GM21529 (cell line): ENCODE results near the gene SH2D1B.
"Not testable (repeated sequence)": the region's sequence is repeated elsewhere in the genome, so short reads cannot be mapped to it uniquely, and the experiment has no call there.

Experiments used
- ATAC-seq: cut with Tn5 transposase; IDR thresholded peaks from one replicate; pipeline ENCODE4 v1.9.1; 2021; ENCODE audit not compliant: unreplicated experiment

The SH2D1B gene

GRCh38 chr1:162412002-162412401, at the start of gene SH2D1B:
Gene SH2D1B, minus strand, starts transcription at chr1:162412136. Its CDS starts 120 bp downstream, at chr1:162412016.
- no peak for ATAC-seq

GRCh38 chr1:162458236-162458635, 46.3 kb upstream of the SH2D1B start:
- ATAC-seq = no peak

- ATAC-seq = no peak
Observed at GRCh38 chr1:162456323-162456722, 44.4 kb upstream of the SH2D1B start.

GRCh38 chr1:162454361-162454760, 42.4 kb upstream of the SH2D1B start:
- not testable (repeated sequence) for ATAC-seq

- ATAC-seq = no peak
Observed at GRCh38 chr1:162446946-162447345, 35.0 kb upstream of the SH2D1B start.

- no peak for ATAC-seq
Observed at GRCh38 chr1:162444903-162445302, 33.0 kb upstream of the SH2D1B start.

GRCh38 chr1:162432977-162433713, 21.2 kb upstream of the SH2D1B start:
- ATAC-seq = not testable (repeated sequence)

- no peak for ATAC-seq
Observed at GRCh38 chr1:162430583-162430982, 18.6 kb upstream of the SH2D1B start.

GRCh38 chr1:162422662-162423375, 10.9 kb upstream of the SH2D1B start:
- no peak for ATAC-seq

- no peak for ATAC-seq
Observed at GRCh38 chr1:162421258-162422164, 9.6 kb upstream of the SH2D1B start.

GRCh38 chr1:162420120-162420519, 8.2 kb upstream of the SH2D1B start:
- no peak for ATAC-seq

GRCh38 chr1:162419450-162419931, 7.6 kb upstream of the SH2D1B start:
- ATAC-seq = not testable (repeated sequence)

GRCh38 chr1:162418584-162418983, 6.6 kb upstream of the SH2D1B start:
- not testable (repeated sequence) for ATAC-seq

GRCh38 chr1:162417650-162418049, 5.7 kb upstream of the SH2D1B start:
- no peak for ATAC-seq

- no peak for ATAC-seq
Observed at GRCh38 chr1:162416909-162417308, 5.0 kb upstream of the SH2D1B start.

- ATAC-seq = no peak
Observed at GRCh38 chr1:162416215-162416614, 4.3 kb upstream of the SH2D1B start.

- ATAC-seq = no peak
Observed at GRCh38 chr1:162407539-162407938, 4.4 kb downstream of the SH2D1B start.

GRCh38 chr1:162406811-162407210, 5.1 kb downstream of the SH2D1B start:
- no peak for ATAC-seq

- no peak for ATAC-seq
Observed at GRCh38 chr1:162405800-162406199, 6.1 kb downstream of the SH2D1B start.

GRCh38 chr1:162404550-162405160, 7.3 kb downstream of the SH2D1B start:
- no peak for ATAC-seq
